GM12873 (cell line): ENCODE results near the gene ALOXE3.
A peak's percentile ranks its signal among the peaks of the same experiment; 100 is the strongest.

Experiments used
- CTCF ChIP-seq: IDR thresholded peaks from 2 replicates; pipeline ENCODE4 v1.5.1; 2012; ENCODE audit warnings: low read depth, mild to moderate bottlenecking, moderate library complexity, low read length, control low read depth; ENCODE audit not compliant: insufficient read depth; ENCODE audit errors: missing control alignments

The ALOXE3 gene

GRCh38 chr17:8123695-8124349 is 5.5 kb upstream of the ALOXE3 start, which contains the start of gene HES7:
Gene HES7, minus strand, starts transcription at chr17:8124106. Its CDS starts 22 bp downstream, at chr17:8124084.
- TF ChIP-seq CTCF, result no peak

- TF ChIP-seq CTCF, result no peak
These were observed 4.8 kb upstream of the ALOXE3 start for GRCh38 chr17:8122924-8123694.

- no peak for TF ChIP-seq CTCF
These were observed 4.2 kb upstream of the ALOXE3 start for GRCh38 chr17:8122422-8122923.

GRCh38 chr17:8121681-8122421 is 3.5 kb upstream of the ALOXE3 start:
- peak; percentile 68 for TF ChIP-seq CTCF

GRCh38 chr17:8121407-8121680 is 3.0 kb upstream of the ALOXE3 start:
- no peak for TF ChIP-seq CTCF

GRCh38 chr17:8120520-8121406 is 2.4 kb upstream of the ALOXE3 start:
- peak; percentile 61 for TF ChIP-seq CTCF
